Measurements from ENCODE around the gene MADCAM1. TPM values are rescaled to one million over a fixed set of nuclear protein-coding genes. Genes with fewer than 3 reads are reported as not detected.

Gene MADCAM1
- total and polyA plus RNA-seq, 2 donors from 2014 or later = 0.50 to 0.77 TPM

DNA sequence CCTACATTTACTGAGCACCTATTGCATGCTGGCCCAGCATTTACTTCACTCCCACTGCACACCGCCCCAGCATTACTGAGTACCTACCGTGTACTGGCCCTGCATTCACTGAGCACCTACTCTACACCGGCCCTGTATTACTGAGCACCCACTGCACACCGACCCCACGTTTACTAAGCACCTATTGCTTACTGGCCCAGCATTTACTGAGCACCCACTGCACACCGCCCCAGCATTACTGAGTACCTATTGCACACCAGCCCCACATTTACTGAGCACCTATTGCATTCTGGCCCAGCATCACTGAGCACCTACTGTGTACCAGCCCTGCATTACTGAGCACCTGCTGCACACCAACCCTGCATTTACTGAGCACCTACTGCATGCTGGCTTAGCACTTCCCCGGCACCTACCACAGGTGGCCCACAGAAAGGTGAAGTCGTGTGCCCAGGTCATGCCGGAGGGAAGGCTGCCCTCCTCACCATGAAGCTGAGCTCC lies 17.9 kb downstream of the MADCAM1 start:
- Histone ChIP-seq H3K9ac (ENCODE audit: low read length in 3 of 3) (no peak overlapping the region), H3K27ac (ENCODE audit: low read depth in 2 of 2, low read length in 2 of 2) (no peak overlapping the region), H3K4me3 (ENCODE audit: low read length in 3 of 3) (no peak overlapping the region), H3K36me3 (ENCODE audit: control insufficient read depth in 2 of 3, insufficient read depth in 3 of 3, low read length in 3 of 3) (peaks cover 0 to 5% (median 4%) of the 10 kb centered on the region in 3 donors), H3K27me3 (ENCODE audit: control insufficient read depth, insufficient read depth, low read length) (no peaks in the 10 kb centered on the region), H3K4me1 (ENCODE audit: control insufficient read depth in 2 of 3, insufficient read depth in 2 of 3, low read depth in 1 of 3, low read length in 3 of 3) (peaks cover 0 to 7% (median 3%) of the 10 kb centered on the region in 3 donors), H3K9me3 (ENCODE audit: control insufficient read depth in 2 of 3, insufficient read depth in 1 of 3, low read length in 3 of 3) (no peaks in the 10 kb centered on the region)
- TF ChIP-seq, protein P1, sequence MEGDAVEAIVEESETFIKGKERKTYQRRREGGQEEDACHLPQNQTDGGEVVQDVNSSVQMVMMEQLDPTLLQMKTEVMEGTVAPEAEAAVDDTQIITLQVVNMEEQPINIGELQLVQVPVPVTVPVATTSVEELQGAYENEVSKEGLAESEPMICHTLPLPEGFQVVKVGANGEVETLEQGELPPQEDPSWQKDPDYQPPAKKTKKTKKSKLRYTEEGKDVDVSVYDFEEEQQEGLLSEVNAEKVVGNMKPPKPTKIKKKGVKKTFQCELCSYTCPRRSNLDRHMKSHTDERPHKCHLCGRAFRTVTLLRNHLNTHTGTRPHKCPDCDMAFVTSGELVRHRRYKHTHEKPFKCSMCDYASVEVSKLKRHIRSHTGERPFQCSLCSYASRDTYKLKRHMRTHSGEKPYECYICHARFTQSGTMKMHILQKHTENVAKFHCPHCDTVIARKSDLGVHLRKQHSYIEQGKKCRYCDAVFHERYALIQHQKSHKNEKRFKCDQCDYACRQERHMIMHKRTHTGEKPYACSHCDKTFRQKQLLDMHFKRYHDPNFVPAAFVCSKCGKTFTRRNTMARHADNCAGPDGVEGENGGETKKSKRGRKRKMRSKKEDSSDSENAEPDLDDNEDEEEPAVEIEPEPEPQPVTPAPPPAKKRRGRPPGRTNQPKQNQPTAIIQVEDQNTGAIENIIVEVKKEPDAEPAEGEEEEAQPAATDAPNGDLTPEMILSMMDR (IDR thresholded peaks at IDR 0.05; ENCODE audit: borderline replicate concordance, extremely low read depth, insufficient read depth) = no peak
- intact Hi-C loops (cut with DNase I) = no loop called here
- DNase-seq (no peak), FAIRE-seq (no peak)

DNA sequence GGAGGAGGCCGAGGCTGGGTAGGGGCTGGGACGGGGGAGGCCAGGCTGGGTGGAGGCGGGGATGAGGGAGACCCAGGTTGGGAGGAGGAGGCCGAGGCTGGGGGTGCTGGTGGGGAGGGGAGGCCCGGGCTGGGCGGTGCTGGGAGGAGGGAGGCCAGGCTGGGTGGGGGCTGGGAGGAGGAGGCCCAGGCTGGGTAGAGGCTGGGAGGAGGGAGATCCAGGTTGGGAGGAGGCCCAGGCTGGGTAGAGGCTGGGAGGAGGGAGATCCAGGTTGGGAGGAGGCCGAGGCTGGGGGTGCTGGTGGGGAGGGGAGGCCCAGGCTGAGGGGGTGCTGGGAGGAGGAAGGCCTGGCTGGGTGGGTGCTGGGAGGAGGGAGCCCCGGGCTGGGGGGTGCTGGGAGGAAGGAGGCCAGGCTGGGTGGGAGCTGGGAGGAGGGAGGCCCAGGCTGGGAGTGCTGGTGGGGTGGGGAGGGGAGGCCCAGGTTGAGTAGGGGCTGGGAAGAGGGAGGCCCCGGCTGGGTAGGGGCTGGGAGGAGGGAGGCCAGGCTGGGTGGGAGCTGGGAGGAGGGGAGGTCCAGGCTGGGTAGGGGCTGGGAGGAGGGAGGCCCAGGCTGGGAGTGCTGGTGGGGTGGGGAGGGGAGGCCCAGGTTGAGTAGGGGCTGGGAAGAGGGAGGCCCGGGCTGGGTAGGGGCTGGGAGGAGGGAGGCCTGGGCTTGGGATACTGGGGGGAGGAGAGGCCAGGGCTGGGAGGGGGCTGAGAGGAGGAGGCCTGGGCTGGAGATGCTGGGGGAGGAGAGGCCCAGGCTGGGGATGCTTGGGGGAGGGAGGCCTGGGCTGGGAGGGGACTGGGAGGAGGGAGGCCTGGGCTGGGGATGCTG lies 21.7 kb downstream of the MADCAM1 start:
- peak; percentile 79 to 97 (median 96) for DNase-seq
- TF ChIP-seq, protein P1 (IDR thresholded peaks at IDR 0.05; ENCODE audit: borderline replicate concordance, extremely low read depth, insufficient read depth) = no peak
- no peak for FAIRE-seq
- Histone ChIP-seq H3K27ac (ENCODE audit: low read depth in 2 of 2, low read length in 2 of 2) (no peak overlapping the region), H3K27me3 (ENCODE audit: control insufficient read depth, insufficient read depth, low read length) (no peaks in the 10 kb centered on the region), H3K4me1 (ENCODE audit: control insufficient read depth in 2 of 3, insufficient read depth in 2 of 3, low read depth in 1 of 3, low read length in 3 of 3) (peaks cover 0 to 7% (median 3%) of the 10 kb centered on the region in 3 donors), H3K36me3 (ENCODE audit: control insufficient read depth in 2 of 3, insufficient read depth in 3 of 3, low read length in 3 of 3) (peaks cover 0 to 4% (median 0%) of the 10 kb centered on the region in 3 donors), H3K9me3 (ENCODE audit: control insufficient read depth in 2 of 3, insufficient read depth in 1 of 3, low read length in 3 of 3) (no peaks in the 10 kb centered on the region), H3K9ac (ENCODE audit: low read length in 3 of 3) (no peak overlapping the region), H3K4me3 (ENCODE audit: low read length in 3 of 3) (no peak overlapping the region)
- intact Hi-C loops (cut with DNase I) = no loop called here

DNA sequence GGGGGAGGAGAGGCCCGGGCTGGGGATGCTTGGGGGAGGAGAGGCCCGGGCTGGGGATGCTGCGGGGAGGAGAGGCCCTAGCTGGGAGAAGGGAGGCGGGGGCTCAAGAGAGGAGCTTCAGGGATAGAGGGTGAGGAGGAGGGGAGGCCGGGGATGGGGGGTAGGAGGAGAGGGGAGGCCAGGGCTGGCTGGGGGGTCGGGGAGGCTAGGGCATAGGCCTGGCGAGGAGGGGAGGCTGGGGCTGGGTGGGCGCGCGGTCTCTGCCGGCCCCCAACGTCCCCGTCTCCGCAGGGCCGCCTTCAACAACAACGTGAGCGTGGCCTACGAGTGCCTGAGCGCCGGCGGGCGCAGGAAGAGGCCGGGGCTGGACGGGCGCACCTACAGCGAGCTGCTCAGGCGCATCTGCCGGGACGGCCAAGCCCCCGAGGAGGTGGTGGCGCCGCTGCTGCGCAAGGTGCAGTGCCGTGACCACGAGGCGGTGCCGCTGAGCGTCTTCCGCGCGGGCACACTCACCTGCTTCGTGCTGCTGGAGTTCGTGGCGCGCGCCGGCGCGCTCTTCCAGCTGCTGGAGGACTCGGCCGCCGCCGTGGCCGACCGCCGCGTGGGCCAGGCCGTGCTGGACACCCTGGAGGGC lies 22.4 kb downstream of the MADCAM1 start:
- Histone ChIP-seq H3K9ac (ENCODE audit: low read length in 3 of 3) (no peak overlapping the region), H3K36me3 (ENCODE audit: control insufficient read depth in 2 of 3, insufficient read depth in 3 of 3, low read length in 3 of 3) (peaks cover 0 to 4% (median 0%) of the 10 kb centered on the region in 3 donors), H3K4me3 (ENCODE audit: low read length in 3 of 3) (no peak overlapping the region), H3K27me3 (ENCODE audit: control insufficient read depth, insufficient read depth, low read length) (no peaks in the 10 kb centered on the region), H3K27ac (ENCODE audit: low read depth in 2 of 2, low read length in 2 of 2) (no peak overlapping the region), H3K4me1 (ENCODE audit: control insufficient read depth in 2 of 3, insufficient read depth in 2 of 3, low read depth in 1 of 3, low read length in 3 of 3) (peaks cover 0 to 7% (median 3%) of the 10 kb centered on the region in 3 donors), H3K9me3 (ENCODE audit: control insufficient read depth in 2 of 3, insufficient read depth in 1 of 3, low read length in 3 of 3) (no peaks in the 10 kb centered on the region)
- DNase-seq (peak in 4 of 5 donors; percentile 87 to 92 (median 88)), FAIRE-seq (no peak)
- intact Hi-C loops (cut with DNase I) = no loop called here
- TF ChIP-seq, protein P1 (IDR thresholded peaks at IDR 0.05; ENCODE audit: borderline replicate concordance, extremely low read depth, insufficient read depth) = no peak

All from kidney (tissue), 14 donors.